OCI-LY1 (cell line): ENCODE results near the gene PEBP1.

Source experiments
- H2AFZ ChIP-seq: fragments of 200-600 bp; sonication (generic), shearing (Covaris generic); 2 replicates; pipeline ENCODE4 v1.6.0; 2014; ENCODE audit warnings: antibody characterized with exemption, mild to moderate bottlenecking, low read length
- H3F3A ChIP-seq: fragments of 200-600 bp; sonication (generic), shearing (Covaris generic); 2 replicates; pipeline ENCODE4 v1.6.0; 2014; ENCODE audit warnings: mild to moderate bottlenecking, antibody characterized with exemption, low read length, moderate library complexity; ENCODE audit not compliant: insufficient read depth
- H3K27ac ChIP-seq: fragments of 200-600 bp; sonication (generic); 2 replicates; pipeline ENCODE4 v1.5.1; 2014; ENCODE audit warnings: low read length, mixed run types, mild to moderate bottlenecking, low read depth; ENCODE audit not compliant: poor library complexity, severe bottlenecking
- H3K27me3 ChIP-seq: fragments of 200-600 bp; sonication (generic); 2 replicates; pipeline ENCODE4 v1.6.0; 2014; ENCODE audit warnings: antibody characterized with exemption, mild to moderate bottlenecking, low read length, moderate library complexity; ENCODE audit not compliant: insufficient read depth
- H3K36me3 ChIP-seq: fragments of 200-600 bp; sonication (generic); 2 replicates; pipeline ENCODE4 v1.6.1; 2014; ENCODE audit warnings: mild to moderate bottlenecking, antibody characterized with exemption, low read length, moderate library complexity, mixed read lengths; ENCODE audit not compliant: insufficient read depth
- H3K4me1 ChIP-seq: fragments of 200-600 bp; sonication (generic); 2 replicates; pipeline ENCODE4 v1.5.1; 2014; ENCODE audit warnings: mild to moderate bottlenecking, low read length, moderate library complexity; ENCODE audit not compliant: insufficient read depth, severe bottlenecking
- H3K4me2 ChIP-seq: fragments of 200-600 bp; sonication (generic), shearing (Covaris generic); 2 replicates; pipeline ENCODE4 v1.6.1; 2014; ENCODE audit warnings: low read length
- H3K4me3 ChIP-seq: fragments of 200-600 bp; sonication (generic); 2 replicates; pipeline ENCODE4 v1.5.1; 2014; ENCODE audit warnings: low read length, low read depth, mild to moderate bottlenecking, mixed read lengths; ENCODE audit not compliant: poor library complexity, severe bottlenecking
- H3K79me2 ChIP-seq: fragments of 200-600 bp; shearing (Covaris generic); 2 replicates; pipeline ENCODE4 v1.6.1; 2016; ENCODE audit warnings: mixed run types, low read length, mixed read lengths; ENCODE audit not compliant: insufficient read depth
- H3K9ac ChIP-seq: fragments of 200-600 bp; sonication (generic), shearing (Covaris generic); 2 replicates; pipeline ENCODE4 v1.6.1; 2014; ENCODE audit warnings: mild to moderate bottlenecking, low read length, mixed read lengths
- H3K9me2 ChIP-seq: fragments of 200-600 bp; sonication (generic), shearing (Covaris generic); 2 replicates; pipeline ENCODE4 v1.6.1; 2014; ENCODE audit warnings: low read depth, mild to moderate bottlenecking, low read length, mixed read lengths
- H3K9me3 ChIP-seq: fragments of 200-600 bp; shearing (Covaris generic); 2 replicates; pipeline ENCODE4 v1.6.1; 2014; ENCODE audit warnings: low read length, mixed read lengths
- H4K20me1 ChIP-seq: fragments of 200-600 bp; sonication (generic), shearing (Covaris generic); 2 replicates; pipeline ENCODE4 v1.6.0; 2016; ENCODE audit warnings: mild to moderate bottlenecking, low read length; ENCODE audit not compliant: insufficient read depth
- EZH2 ChIP-seq: fragments of 200-600 bp; sonication (generic), shearing (Covaris generic); IDR thresholded peaks from 2 replicates; pipeline ENCODE4 v1.8.0; 2017; ENCODE audit warnings: borderline replicate concordance, mixed run types, mild to moderate bottlenecking, antibody characterized with exemption, low read length, moderate library complexity, mixed read lengths
- TF ChIP-seq, protein P1 (sequence below): fragments of 200-600 bp; sonication (generic), shearing (Covaris generic); IDR thresholded peaks from 2 replicates; pipeline ENCODE4 v1.5.1; 2017; ENCODE audit warnings: mild to moderate bottlenecking, antibody characterized with exemption, low read length, moderate library complexity, mixed read lengths

Gene PEBP1

GRCh38 chr12:118183155-118183554 is 47.2 kb downstream of the PEBP1 start:
- no peaks in the 10 kb centered on the region for H3K79me2 ChIP-seq
- no peaks in the 10 kb centered on the region for H4K20me1 ChIP-seq
- peaks cover 16% of the 10 kb centered on the region for H3K36me3 ChIP-seq
- no peaks in the 10 kb centered on the region for H3K4me1 ChIP-seq
- no peaks in the 10 kb centered on the region for H3K9me3 ChIP-seq
- no peak overlapping the region for H3K4me3 ChIP-seq
- no peaks in the 10 kb centered on the region for H3K9me2 ChIP-seq
- TF ChIP-seq, protein P1, sequence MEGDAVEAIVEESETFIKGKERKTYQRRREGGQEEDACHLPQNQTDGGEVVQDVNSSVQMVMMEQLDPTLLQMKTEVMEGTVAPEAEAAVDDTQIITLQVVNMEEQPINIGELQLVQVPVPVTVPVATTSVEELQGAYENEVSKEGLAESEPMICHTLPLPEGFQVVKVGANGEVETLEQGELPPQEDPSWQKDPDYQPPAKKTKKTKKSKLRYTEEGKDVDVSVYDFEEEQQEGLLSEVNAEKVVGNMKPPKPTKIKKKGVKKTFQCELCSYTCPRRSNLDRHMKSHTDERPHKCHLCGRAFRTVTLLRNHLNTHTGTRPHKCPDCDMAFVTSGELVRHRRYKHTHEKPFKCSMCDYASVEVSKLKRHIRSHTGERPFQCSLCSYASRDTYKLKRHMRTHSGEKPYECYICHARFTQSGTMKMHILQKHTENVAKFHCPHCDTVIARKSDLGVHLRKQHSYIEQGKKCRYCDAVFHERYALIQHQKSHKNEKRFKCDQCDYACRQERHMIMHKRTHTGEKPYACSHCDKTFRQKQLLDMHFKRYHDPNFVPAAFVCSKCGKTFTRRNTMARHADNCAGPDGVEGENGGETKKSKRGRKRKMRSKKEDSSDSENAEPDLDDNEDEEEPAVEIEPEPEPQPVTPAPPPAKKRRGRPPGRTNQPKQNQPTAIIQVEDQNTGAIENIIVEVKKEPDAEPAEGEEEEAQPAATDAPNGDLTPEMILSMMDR, result no peak
- no peak for TF ChIP-seq EZH2
- H3K27ac ChIP-seq, result no peak overlapping the region
- no peak overlapping the region for H2AFZ ChIP-seq
- no peak overlapping the region for H3K9ac ChIP-seq
- H3K4me2 ChIP-seq, result no peak overlapping the region
- peaks cover 7% of the 10 kb centered on the region; the same call in 1 of the 2 replicates for H3F3A ChIP-seq
- no peaks in the 10 kb centered on the region for H3K27me3 ChIP-seq

- Histone ChIP-seq H3K4me1 (no peaks in the 10 kb centered on the region), H3F3A (peaks cover 7% of the 10 kb centered on the region; the same call in 1 of the 2 replicates), H3K9me2 (no peaks in the 10 kb centered on the region), H4K20me1 (no peaks in the 10 kb centered on the region), H3K27me3 (no peaks in the 10 kb centered on the region), H3K4me3 (no peak overlapping the region), H3K27ac (no peak overlapping the region), H3K9ac (no peak overlapping the region), H3K4me2 (no peak overlapping the region), H2AFZ (no peak overlapping the region), H3K36me3 (peaks cover 21% of the 10 kb centered on the region), H3K79me2 (no peaks in the 10 kb centered on the region), H3K9me3 (no peaks in the 10 kb centered on the region)
- TF ChIP-seq, protein P1, result no peak
- TF ChIP-seq EZH2, result no peak
Observed at GRCh38 chr12:118183711-118184110, 47.8 kb downstream of the PEBP1 start.

DNA sequence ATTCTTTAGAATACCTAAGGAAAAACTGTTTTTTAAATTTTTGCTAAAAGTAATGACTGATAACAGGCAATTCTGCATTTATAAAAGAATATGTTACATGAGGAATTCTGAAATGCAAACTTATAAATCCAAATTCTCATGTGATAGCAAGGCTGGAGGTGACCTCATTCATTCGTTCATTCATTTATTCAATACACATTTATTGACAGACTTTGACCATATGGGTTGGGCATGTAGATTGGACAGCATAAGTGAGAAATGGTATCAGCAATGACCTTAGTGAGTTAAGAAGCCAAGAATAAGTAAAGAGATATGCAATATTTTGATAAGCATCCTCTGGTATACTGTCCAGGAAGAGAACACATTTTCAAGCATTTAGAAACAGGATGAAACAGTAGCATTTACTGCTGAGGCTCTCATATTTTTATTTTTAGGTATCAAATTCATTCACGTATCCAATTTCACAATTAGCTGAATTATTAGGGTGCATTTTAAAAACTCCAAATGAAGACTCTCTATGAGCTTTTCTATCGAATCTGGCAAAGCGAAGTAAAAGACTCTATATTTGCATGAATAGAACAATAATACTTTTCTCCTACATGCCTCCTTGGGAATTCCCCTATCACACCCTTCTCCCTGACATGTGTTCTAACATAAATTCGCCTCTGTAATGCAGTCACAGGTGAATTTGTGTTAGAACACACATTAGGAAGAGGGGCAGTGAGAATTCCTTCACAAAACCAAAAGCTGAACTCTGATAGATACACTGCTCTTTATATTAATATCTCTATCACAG is 49.9 kb downstream of the PEBP1 start:
- Histone ChIP-seq H3F3A (peaks cover 7% of the 10 kb centered on the region; the same call in 1 of the 2 replicates), H3K4me3 (no peak overlapping the region), H2AFZ (no peak overlapping the region), H3K9ac (no peak overlapping the region), H4K20me1 (no peaks in the 10 kb centered on the region), H3K9me3 (no peaks in the 10 kb centered on the region), H3K27me3 (no peaks in the 10 kb centered on the region), H3K9me2 (no peaks in the 10 kb centered on the region), H3K4me1 (no peaks in the 10 kb centered on the region), H3K4me2 (no peak overlapping the region), H3K79me2 (no peaks in the 10 kb centered on the region), H3K27ac (no peak overlapping the region), H3K36me3 (peaks cover 23% of the 10 kb centered on the region; the same call in 1 of the 2 replicates)
- TF ChIP-seq, protein P1, result no peak
- TF ChIP-seq EZH2, result no peak
